Right atrium auricular region (tissue), 2 donors: ENCODE measurements around the gene TAOK1. TPM values are rescaled to one million over a fixed set of nuclear protein-coding genes. Genes with fewer than 3 reads are reported as not detected.
A peak's percentile ranks its signal among the peaks of the same experiment; 100 is the strongest.
"Not testable (repeated sequence)": the region's sequence is repeated elsewhere in the genome, so short reads cannot be mapped to it uniquely, and the experiment has no call there.

Source experiments
- DNase-seq: peaks from one replicate; pipeline ENCODE4 v3.0.0-alpha.2; 2019; ENCODE audit warnings: low spot score
- H3K27ac ChIP-seq, 2 donors: fragments of 200-600 bp; sonication (generic); 1 replicate in 1 of 2; 2 replicates in 1 of 2; pipeline ENCODE4 v1.5.1; 2016 to 2019
- H3K27me3 ChIP-seq, 2 donors: fragments of 200-600 bp; sonication (generic); one replicate each; pipeline versions ENCODE4 v1.5.1 to v1.6.0; 2017 to 2019
- H3K36me3 ChIP-seq: fragments of 200-600 bp; sonication (generic); one replicate; pipeline ENCODE4 v1.5.1; 2016
- H3K4me1 ChIP-seq, 2 donors: fragments of 200-600 bp; sonication (generic); one replicate each; pipeline versions ENCODE4 v1.5.1 to v1.6.0; 2017 to 2019
- H3K4me3 ChIP-seq, 2 donors: fragments of 200-600 bp; sonication (generic); 1 replicate in 1 of 2; 2 replicates in 1 of 2; pipeline ENCODE4 v1.5.1; 2017 to 2019; ENCODE audit warnings: mild to moderate bottlenecking in 1 of 2, moderate library complexity in 1 of 2
- H3K9me3 ChIP-seq, 2 donors: fragments of 200-600 bp; sonication (generic); one replicate each; pipeline ENCODE4 v1.5.1; 2019
- total RNA-seq, 2 donors: library from RNA; depleted of rRNA; stranded (reverse); fragments of >200 nt; gene quantifications; one replicate each; pipeline ENCODE4 v1.1.0, GENCODE V29; 2016
- TF ChIP-seq, protein P1 (sequence below), 2 donors: fragments of 200-600 bp; sonication (generic); IDR thresholded peaks; one replicate each; pipeline ENCODE4 v1.5.1; 2019; ENCODE audit warnings: antibody characterized with exemption in 2 of 2

Gene TAOK1
- total RNA-seq, 2 donors from 2014 or later: 42.9 to 45.1 TPM

DNA sequence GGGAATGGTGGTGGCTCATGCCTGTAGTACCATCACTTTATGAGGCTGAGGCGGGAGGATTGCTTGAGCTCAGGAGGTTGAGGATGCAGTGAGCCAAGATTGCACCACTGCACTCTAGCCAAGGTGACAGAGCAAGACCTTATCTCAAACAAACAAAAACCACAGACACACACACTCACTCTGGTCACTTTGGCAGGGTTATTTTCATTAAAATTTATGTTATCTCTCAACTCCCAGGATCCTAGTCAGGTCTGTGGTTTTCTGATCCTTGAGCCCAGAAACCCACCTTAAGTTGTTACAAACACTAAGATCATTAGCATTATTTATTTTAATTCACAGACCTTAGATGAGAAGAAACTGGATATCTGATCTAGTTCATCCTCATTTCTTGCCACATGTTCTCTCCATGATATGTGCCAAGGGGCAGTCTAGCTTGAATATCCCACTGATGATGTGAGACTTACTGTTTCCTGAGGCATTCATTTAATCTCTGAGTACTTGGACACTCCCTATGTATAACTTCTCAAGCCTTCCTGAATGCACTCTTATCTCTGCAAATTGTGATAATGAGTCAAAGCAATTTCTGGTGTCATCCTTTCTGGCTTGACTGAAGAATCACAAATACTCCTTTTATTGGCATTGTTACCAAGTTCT lies 167.0 kb downstream of the TAOK1 start:
- H3K4me3 ChIP-seq: no peak overlapping the region
- H3K36me3 ChIP-seq: no peaks in the 10 kb centered on the region
- TF ChIP-seq, protein P1, sequence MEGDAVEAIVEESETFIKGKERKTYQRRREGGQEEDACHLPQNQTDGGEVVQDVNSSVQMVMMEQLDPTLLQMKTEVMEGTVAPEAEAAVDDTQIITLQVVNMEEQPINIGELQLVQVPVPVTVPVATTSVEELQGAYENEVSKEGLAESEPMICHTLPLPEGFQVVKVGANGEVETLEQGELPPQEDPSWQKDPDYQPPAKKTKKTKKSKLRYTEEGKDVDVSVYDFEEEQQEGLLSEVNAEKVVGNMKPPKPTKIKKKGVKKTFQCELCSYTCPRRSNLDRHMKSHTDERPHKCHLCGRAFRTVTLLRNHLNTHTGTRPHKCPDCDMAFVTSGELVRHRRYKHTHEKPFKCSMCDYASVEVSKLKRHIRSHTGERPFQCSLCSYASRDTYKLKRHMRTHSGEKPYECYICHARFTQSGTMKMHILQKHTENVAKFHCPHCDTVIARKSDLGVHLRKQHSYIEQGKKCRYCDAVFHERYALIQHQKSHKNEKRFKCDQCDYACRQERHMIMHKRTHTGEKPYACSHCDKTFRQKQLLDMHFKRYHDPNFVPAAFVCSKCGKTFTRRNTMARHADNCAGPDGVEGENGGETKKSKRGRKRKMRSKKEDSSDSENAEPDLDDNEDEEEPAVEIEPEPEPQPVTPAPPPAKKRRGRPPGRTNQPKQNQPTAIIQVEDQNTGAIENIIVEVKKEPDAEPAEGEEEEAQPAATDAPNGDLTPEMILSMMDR (IDR thresholded peaks at IDR 0.05): no peak
- no peaks in the 10 kb centered on the region for H3K9me3 ChIP-seq
- no peak overlapping the region for H3K27ac ChIP-seq
- DNase-seq: no peak
- H3K27me3 ChIP-seq: no peaks in the 10 kb centered on the region
- H3K4me1 ChIP-seq: peaks cover 0 to 11% of the 10 kb centered on the region in 2 donors

DNA sequence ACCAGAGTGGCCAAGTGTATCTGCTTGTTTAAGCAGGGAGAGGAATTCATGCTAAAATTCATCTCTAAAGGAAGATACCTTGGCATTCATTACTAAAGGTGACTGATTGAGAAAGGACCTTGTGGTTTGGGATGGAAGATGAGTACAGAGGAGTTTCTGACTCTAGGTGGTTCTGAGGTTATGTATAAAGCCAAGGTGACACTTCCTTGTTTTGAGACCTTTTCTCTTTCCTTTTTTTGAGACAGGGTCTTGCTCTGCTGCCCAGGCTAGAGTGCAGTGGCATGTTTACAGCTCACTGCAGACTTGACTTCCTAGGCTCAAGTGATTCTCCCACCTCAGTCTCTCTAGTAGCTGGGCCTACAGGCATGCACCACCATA lies 167.6 kb downstream of the TAOK1 start:
- Histone ChIP-seq H3K27ac (no peak overlapping the region), H3K4me3 (no peak overlapping the region), H3K9me3 (no peaks in the 10 kb centered on the region), H3K27me3 (no peaks in the 10 kb centered on the region), H3K4me1 (peaks cover 0 to 17% of the 10 kb centered on the region in 2 donors), H3K36me3 (no peaks in the 10 kb centered on the region)
- TF ChIP-seq, protein P1 (IDR thresholded peaks at IDR 0.05): no peak
- DNase-seq: no peak

DNA sequence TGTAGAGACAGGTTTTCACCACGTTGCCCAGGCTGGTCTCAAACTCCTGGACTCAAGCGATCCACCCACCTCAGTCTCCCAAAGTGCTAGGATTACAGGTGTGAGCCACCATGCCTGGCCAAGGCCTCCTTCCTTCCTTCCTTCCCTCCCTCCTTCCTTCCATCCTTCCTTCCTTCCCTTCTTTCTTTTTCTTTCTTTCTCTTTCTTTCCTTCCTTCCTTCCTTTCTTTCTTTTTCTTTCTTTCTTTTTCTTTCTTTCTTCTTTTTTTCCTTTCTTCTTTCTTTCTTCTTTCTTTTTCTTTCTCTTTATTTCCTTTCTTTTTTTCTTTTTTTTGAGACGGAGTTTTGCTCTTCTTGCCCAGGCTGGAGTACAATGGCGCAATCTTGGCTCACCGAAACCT lies 168.0 kb downstream of the TAOK1 start:
- not testable (repeated sequence) for H3K36me3 ChIP-seq, H3K4me3 ChIP-seq, H3K9me3 ChIP-seq, H3K27me3 ChIP-seq, DNase-seq, H3K27ac ChIP-seq
- H3K4me1 ChIP-seq: peaks cover 0 to 17% of the 10 kb centered on the region in 2 donors

DNA sequence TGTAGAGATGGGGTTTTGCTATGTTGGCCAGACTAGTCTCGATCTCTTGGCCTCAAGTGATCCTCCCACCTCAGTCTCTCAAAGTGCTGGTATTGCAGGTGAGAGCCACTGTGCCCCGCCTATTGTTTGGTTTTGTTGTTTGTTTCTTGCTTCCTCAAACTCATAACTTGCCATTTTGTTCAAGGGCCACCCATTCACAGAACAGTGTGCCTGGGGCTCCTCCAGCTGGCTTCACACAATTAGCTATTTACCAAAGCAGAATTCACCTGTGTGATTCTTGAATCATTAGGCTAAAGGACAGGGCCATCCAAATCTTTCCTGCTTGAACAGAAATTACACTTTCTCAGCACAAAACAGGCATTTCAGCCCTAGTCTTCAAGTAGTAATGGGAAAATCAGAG lies 169.5 kb downstream of the TAOK1 start:
- Histone ChIP-seq H3K27me3 (no peaks in the 10 kb centered on the region), H3K9me3 (no peaks in the 10 kb centered on the region), H3K4me1 (peaks cover 0 to 21% of the 10 kb centered on the region in 2 donors), H3K4me3 (no peak overlapping the region), H3K36me3 (no peaks in the 10 kb centered on the region), H3K27ac (no peak overlapping the region)
- TF ChIP-seq, protein P1 (IDR thresholded peaks at IDR 0.05): no peak
- DNase-seq: no peak

DNA sequence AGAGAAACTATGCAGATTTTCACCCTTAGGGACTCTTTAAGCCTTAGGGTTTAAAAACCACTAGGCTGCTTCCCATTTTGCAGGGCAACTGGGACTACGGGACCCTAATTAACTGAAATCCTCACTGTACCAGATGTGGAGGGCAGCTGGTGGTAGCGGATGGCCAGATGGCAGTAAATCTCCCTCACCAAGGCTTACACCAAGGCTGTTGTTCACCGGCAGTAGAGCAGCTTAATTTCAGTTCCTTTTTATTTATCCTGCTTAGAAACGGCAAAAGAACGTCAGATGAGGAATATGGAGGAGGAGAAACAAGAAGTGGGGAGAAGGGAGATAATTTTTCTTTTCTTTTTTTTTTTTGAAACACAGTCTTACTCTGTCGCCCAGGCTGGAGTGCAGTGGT lies 170.2 kb downstream of the TAOK1 start:
- Histone ChIP-seq H3K27me3 (no peaks in the 10 kb centered on the region), H3K4me1 (peaks cover 0 to 26% of the 10 kb centered on the region in 2 donors), H3K9me3 (no peaks in the 10 kb centered on the region), H3K27ac (no peak overlapping the region), H3K36me3 (no peaks in the 10 kb centered on the region), H3K4me3 (no peak overlapping the region)
- TF ChIP-seq, protein P1 (IDR thresholded peaks at IDR 0.05): no peak
- DNase-seq: no peak

DNA sequence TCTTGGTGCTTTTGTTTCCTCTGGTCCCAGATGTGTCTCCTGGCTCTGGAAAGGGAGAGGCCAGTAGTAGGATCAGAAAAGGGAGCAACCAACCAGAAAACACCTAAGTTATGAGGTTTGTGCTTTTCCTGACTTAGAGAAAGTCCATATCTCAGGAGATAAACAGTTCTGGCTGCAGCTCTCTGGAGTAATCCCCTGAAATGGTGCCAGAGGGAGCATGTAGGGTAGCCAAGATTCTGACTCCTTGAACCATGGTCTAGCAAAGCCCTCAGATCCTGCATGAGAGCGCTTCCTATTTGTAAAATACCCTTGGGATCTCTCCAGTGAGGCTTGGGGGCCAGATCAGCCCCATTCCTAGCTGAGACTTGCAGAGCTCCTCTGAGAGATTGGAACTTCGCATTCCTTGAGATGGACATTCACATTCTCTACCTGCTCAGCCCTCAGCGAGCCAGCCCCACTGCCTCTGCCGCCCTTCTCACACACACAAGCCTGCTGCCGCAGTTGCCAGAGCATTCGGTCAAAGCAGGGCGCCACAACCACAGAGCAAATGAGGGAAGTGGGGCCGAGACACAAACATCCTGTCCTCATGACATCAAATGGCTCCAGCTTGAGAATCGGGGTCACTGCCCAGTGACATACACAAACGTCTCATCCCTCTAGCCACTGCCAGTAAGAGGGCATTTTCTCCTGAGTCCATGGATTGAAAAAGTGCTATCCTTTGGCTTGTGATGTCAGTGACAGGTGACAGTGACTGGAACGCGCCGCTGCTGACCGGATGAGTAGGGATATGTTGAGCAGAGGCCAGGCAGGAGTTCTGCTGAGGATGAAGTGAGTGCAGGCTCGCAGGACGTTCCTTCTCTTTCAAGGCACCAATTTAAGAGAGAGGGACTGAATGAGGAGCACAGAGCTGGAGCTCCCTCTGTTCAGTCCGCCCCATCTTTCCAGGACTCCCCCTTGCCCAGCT lies 171.7 kb downstream of the TAOK1 start:
- Histone ChIP-seq H3K27me3 (no peaks in the 10 kb centered on the region), H3K4me1 (peaks cover 0 to 40% of the 10 kb centered on the region in 2 donors), H3K9me3 (no peaks in the 10 kb centered on the region), H3K27ac (peak overlapping the region in 1 of 2 donors; percentile 18), H3K36me3 (no peaks in the 10 kb centered on the region), H3K4me3 (no peak overlapping the region)
- TF ChIP-seq, protein P1 (IDR thresholded peaks at IDR 0.05): no peak
- DNase-seq: peak; percentile 64
